Stomach (tissue), 9 donors: ENCODE measurements around the gene MAP7. TPM values are rescaled to one million over a fixed set of nuclear protein-coding genes. Genes with fewer than 3 reads are reported as not detected.
A peak's percentile ranks its signal among the peaks of the same experiment; 100 is the strongest.

Source experiments
- DNase-seq, 2 donors: peaks; one replicate each; pipeline versions ENCODE4 v3.0.0 to v3.0.0-alpha.2; 2013 to 2019
- H3K27ac ChIP-seq, 5 donors: fragments of 200-600 bp in 4 of 5; sonication (generic) in 4 of 5; one replicate each; pipeline ENCODE4 v1.5.1; 2013 to 2019; ENCODE audit warnings: mild to moderate bottlenecking in 1 of 5, moderate library complexity in 1 of 5
- H3K27me3 ChIP-seq, 3 donors: fragments of 200-600 bp; sonication (generic); one replicate each; pipeline ENCODE4 v1.5.1; 2017 to 2019; ENCODE audit warnings: mixed run types in 1 of 3
- H3K36me3 ChIP-seq, 4 donors: fragments of 200-600 bp; sonication (generic); 1 replicate in 3 of 4; 2 replicates in 1 of 4; pipeline ENCODE4 v1.5.1; 2016 to 2019
- H3K4me1 ChIP-seq, 4 donors: fragments of 200-600 bp; sonication (generic); one replicate each; pipeline ENCODE4 v1.5.1; 2016 to 2019
- H3K4me3 ChIP-seq, 4 donors: fragments of 200-600 bp; sonication (generic) in 3 of 4; one replicate each; pipeline ENCODE4 v1.5.1; 2016 to 2019; ENCODE audit warnings: mild to moderate bottlenecking in 1 of 4
- H3K9me3 ChIP-seq, 4 donors: fragments of 200-600 bp; sonication (generic); one replicate each; pipeline ENCODE4 v1.5.1; 2016 to 2019
- EP300 ChIP-seq: sonication (generic); formaldehyde crosslinking; IDR thresholded peaks from one replicate; pipeline ENCODE4 v1.6.1; 2017; ENCODE audit warnings: antibody characterized with exemption
- POLR2A ChIP-seq, 4 donors: fragments of 450-650 bp; IDR thresholded peaks; one replicate each; pipeline ENCODE4 v1.6.1; 2016; ENCODE audit warnings: antibody characterized with exemption in 4 of 4, control low read depth in 2 of 4, mild to moderate bottlenecking in 1 of 4, moderate library complexity in 1 of 4
- POLR2AphosphoS5 ChIP-seq, 3 donors: sonication (generic); formaldehyde crosslinking; IDR thresholded peaks; one replicate each; pipeline ENCODE4 v1.6.1; 2016; ENCODE audit warnings: antibody characterized with exemption in 3 of 3
- WGBS, 5 donors: extraction: QIAGEN DNeasy Blood & Tissue Kit in 3 of 5; methylation state at CpG; one replicate each; pipeline versions ENCODE4 v1.1.5 to v1.1.7; 2013 to 2018; 5-methylcytosine and 5-hydroxymethylcytosine counted together
- intact Hi-C: fragments of 100-400 bp; cut with DNase I; formaldehyde crosslinking; loops from one replicate; pipeline ENCODE4 v1.15.1; 2023; ENCODE audit warnings: low total_unique reads
- polyA plus RNA-seq, 3 donors: library from polyadenylated mRNA; stranded (reverse); fragments of 200-250 nt; gene quantifications; one replicate each; pipeline ENCODE4 v1.2.3, GENCODE V29; 2013
- total RNA-seq, 5 donors: library from RNA; depleted of rRNA; stranded (reverse); fragments of >200 nt; gene quantifications; one replicate each; pipeline versions ENCODE4 v1.1.0 to v1.2.3, GENCODE V29; 2014 to 2016
- TF ChIP-seq, protein P1 (sequence below), 7 experiments: fragments of 450-650 bp in 4 of 7; fragments of 200-600 bp in 3 of 7; sonication (generic) in 3 of 7; IDR thresholded peaks; one replicate each; pipeline ENCODE4 v1.5.1; 2016 to 2019; ENCODE audit warnings: antibody characterized with exemption in 7 of 7, control low read depth in 2 of 7, mild to moderate bottlenecking in 1 of 7
- donor health status: healthy with polysubstance abuse.
- donor health status: Bipolar disorder and iron deficiency.
- donor health status: healthy.

The MAP7 gene
- total and polyA plus RNA-seq, 8 donors = 2.3 to 28.3 (median 9.7) TPM

- WGBS, 5 donors = 89 to 98% (median 97%) methylated on average over 3 of the region's 3 CpGs
These were observed 29.7 kb downstream of the MAP7 start for GRCh38 chr6:136520517-136520916.

GRCh38 chr6:136517582-136517981 lies 32.6 kb downstream of the MAP7 start:
- H3K4me1 ChIP-seq = peaks cover 0 to 12% (median 3%) of the 10 kb centered on the region in 4 donors
- DNase-seq = no peak
- no peak overlapping the region for H3K4me3 ChIP-seq
- intact Hi-C loops = no loop called here
- no peaks in the 10 kb centered on the region for H3K27me3 ChIP-seq
- peak overlapping the region in 1 of 5 donors; percentile 31 for H3K27ac ChIP-seq
- WGBS, 5 donors = 60 to 74% (median 64%) methylated on average over 3 of the region's 3 CpGs
- TF ChIP-seq POLR2A (IDR thresholded peaks at IDR 0.05) = no peak
- TF ChIP-seq, protein P1, sequence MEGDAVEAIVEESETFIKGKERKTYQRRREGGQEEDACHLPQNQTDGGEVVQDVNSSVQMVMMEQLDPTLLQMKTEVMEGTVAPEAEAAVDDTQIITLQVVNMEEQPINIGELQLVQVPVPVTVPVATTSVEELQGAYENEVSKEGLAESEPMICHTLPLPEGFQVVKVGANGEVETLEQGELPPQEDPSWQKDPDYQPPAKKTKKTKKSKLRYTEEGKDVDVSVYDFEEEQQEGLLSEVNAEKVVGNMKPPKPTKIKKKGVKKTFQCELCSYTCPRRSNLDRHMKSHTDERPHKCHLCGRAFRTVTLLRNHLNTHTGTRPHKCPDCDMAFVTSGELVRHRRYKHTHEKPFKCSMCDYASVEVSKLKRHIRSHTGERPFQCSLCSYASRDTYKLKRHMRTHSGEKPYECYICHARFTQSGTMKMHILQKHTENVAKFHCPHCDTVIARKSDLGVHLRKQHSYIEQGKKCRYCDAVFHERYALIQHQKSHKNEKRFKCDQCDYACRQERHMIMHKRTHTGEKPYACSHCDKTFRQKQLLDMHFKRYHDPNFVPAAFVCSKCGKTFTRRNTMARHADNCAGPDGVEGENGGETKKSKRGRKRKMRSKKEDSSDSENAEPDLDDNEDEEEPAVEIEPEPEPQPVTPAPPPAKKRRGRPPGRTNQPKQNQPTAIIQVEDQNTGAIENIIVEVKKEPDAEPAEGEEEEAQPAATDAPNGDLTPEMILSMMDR (IDR thresholded peaks at IDR 0.05) = no peak
- no peak for TF ChIP-seq POLR2AphosphoS5 (IDR thresholded peaks at IDR 0.05)
- no peak for TF ChIP-seq EP300
- no peaks in the 10 kb centered on the region for H3K9me3 ChIP-seq
- H3K36me3 ChIP-seq = no peaks in the 10 kb centered on the region

More at GRCh38 chr6:136520517-136520916, 29.7 kb downstream of the MAP7 start:
- DNase-seq = no peak
- Histone ChIP-seq H3K4me1 (peaks cover 0 to 26% (median 5%) of the 10 kb centered on the region in 4 donors), H3K9me3 (no peaks in the 10 kb centered on the region), H3K27me3 (no peaks in the 10 kb centered on the region), H3K27ac (no peak overlapping the region), H3K36me3 (no peaks in the 10 kb centered on the region), H3K4me3 (no peak overlapping the region)
- intact Hi-C loops = no loop called here
- TF ChIP-seq POLR2AphosphoS5 (IDR thresholded peaks at IDR 0.05) (no peak), EP300 (no peak), POLR2A (IDR thresholded peaks at IDR 0.05) (no peak)
- TF ChIP-seq, protein P1 (IDR thresholded peaks at IDR 0.05) = no peak

DNA sequence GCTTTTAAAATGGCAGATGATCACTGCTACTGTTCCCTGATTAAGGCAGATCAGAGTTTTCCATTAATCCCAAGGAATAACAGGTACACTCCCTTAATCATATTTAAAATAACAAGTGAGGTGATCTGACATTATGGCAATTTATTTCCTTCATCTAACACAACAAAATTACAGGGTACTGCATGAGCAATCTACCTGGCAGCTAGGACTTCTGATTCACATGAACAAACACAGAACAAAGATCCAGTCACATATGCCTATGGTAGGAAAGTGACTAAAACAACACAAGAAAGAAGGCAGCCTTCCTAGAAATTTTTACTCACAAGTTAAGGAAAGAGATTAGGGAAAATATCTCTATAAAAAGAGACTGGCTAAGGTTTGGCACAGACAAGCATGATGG lies 33.2 kb downstream of the MAP7 start:
- Histone ChIP-seq H3K27me3 (no peaks in the 10 kb centered on the region), H3K27ac (peak overlapping the region in 1 of 5 donors; percentile 31), H3K36me3 (no peaks in the 10 kb centered on the region), H3K4me3 (no peak overlapping the region), H3K4me1 (peaks cover 0 to 17% (median 7%) of the 10 kb centered on the region in 4 donors), H3K9me3 (no peaks in the 10 kb centered on the region)
- no peak for DNase-seq
- peak in 1 of 3 donors; percentile 34 for TF ChIP-seq POLR2AphosphoS5 (IDR thresholded peaks at IDR 0.05)
- TF ChIP-seq POLR2A (IDR thresholded peaks at IDR 0.05) = no peak
- TF ChIP-seq, protein P1 (IDR thresholded peaks at IDR 0.05) = no peak
- no peak for TF ChIP-seq EP300
- intact Hi-C loops = no loop called here

DNA sequence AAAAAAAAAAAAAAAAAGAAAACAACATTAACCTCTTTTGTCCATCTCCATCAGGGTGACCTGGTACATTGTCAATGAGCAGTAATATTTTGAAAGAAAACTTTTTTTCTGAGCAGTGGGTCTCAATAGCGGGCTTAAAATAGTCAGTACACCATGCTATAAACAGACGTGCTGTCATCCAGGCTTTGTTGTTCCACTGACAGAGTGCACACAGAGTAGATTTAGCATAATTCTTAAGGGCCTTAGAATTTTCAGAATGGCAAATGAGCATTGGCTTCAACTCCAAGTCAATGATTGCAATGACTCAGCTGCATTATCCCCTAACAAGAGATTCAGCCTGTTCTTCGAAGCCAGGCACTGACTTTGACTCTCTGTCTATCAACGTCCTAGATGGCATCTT lies 35.6 kb downstream of the MAP7 start:
- intact Hi-C loops = no loop called here
- Histone ChIP-seq H3K36me3 (peaks cover 0 to 4% (median 0%) of the 10 kb centered on the region in 4 donors), H3K27ac (no peak overlapping the region), H3K4me1 (peaks cover 0 to 24% (median 11%) of the 10 kb centered on the region in 4 donors), H3K27me3 (no peaks in the 10 kb centered on the region), H3K9me3 (no peaks in the 10 kb centered on the region), H3K4me3 (no peak overlapping the region)
- WGBS, 5 donors = 85 to 94% (median 92%) methylated on average over 4 of the region's 4 CpGs
- DNase-seq = no peak
- TF ChIP-seq POLR2AphosphoS5 (IDR thresholded peaks at IDR 0.05) (no peak), EP300 (no peak), POLR2A (IDR thresholded peaks at IDR 0.05) (no peak)
- TF ChIP-seq, protein P1 (IDR thresholded peaks at IDR 0.05) = no peak
